HepG2 (cell line): ENCODE results near the gene COL26A1. TPM values are rescaled to one million over a fixed set of nuclear protein-coding genes. Genes with fewer than 3 reads are reported as not detected.

Source experiments
- AGO1 ChIP-seq: fragments of 200-400 bp; formaldehyde crosslinking; IDR thresholded peaks from 2 replicates; pipeline ENCODE4 v1.6.1; 2017; ENCODE audit warnings: mild to moderate bottlenecking, low read depth, low read length, moderate library complexity; ENCODE audit not compliant: poor library complexity, severe bottlenecking
- CREB1 ChIP-seq, 2 experiments: fragments of 450-650 bp in 1 of 2; IDR thresholded peaks; 2 replicates each; pipeline ENCODE4 v1.6.1; 2016 to 2017; ENCODE audit warnings: control low read depth in 1 of 2, mild to moderate bottlenecking in 1 of 2, missing compliant biosample characterization in 1 of 2, missing genetic modification characterization in 1 of 2
- DNMT1 ChIP-seq: sonication (generic); formaldehyde crosslinking; IDR thresholded peaks from 2 replicates; pipeline ENCODE4 v1.5.1; 2020; ENCODE audit warnings: mild to moderate bottlenecking, missing genetic modification reagents
- HMGA1 ChIP-seq: sonication (generic); formaldehyde crosslinking; conservative IDR thresholded peaks from 2 replicates; pipeline ENCODE4 v1.4.0; 2020; ENCODE audit warnings: missing genetic modification reagents
- HNRNPLL ChIP-seq: fragments of 200-400 bp; formaldehyde crosslinking; IDR thresholded peaks from 2 replicates; pipeline ENCODE4 v1.6.1; 2017; ENCODE audit warnings: mild to moderate bottlenecking, low read depth, low read length; ENCODE audit not compliant: poor library complexity, severe bottlenecking
- KDM4B ChIP-seq: sonication (generic); formaldehyde crosslinking; IDR thresholded peaks from 2 replicates; pipeline ENCODE4 v1.4.0; 2020; ENCODE audit warnings: missing genetic modification reagents
- KLF9 ChIP-seq: IDR thresholded peaks from 2 replicates; pipeline ENCODE4 v1.6.1; 2016; ENCODE audit warnings: low read depth
- LCORL ChIP-seq, 2 experiments: fragments of 450-650 bp in 1 of 2; sonication (generic) in 1 of 2; formaldehyde crosslinking in 1 of 2; IDR thresholded peaks; 2 replicates each; pipeline versions ENCODE4 v1.5.0 to v1.6.1; 2017 to 2020; ENCODE audit warnings: antibody characterized with exemption in 1 of 2, missing genetic modification reagents in 1 of 2
- NR2F6 ChIP-seq, 2 experiments: IDR thresholded peaks; 2 replicates each; pipeline ENCODE4 v1.6.1; 2016; ENCODE audit warnings: antibody characterized with exemption in 1 of 2, mild to moderate bottlenecking in 1 of 2
- PHF21A ChIP-seq: sonication (generic); formaldehyde crosslinking; IDR thresholded peaks from 2 replicates; pipeline ENCODE4 v1.5.0; 2020; ENCODE audit warnings: mild to moderate bottlenecking, missing genetic modification reagents
- PLRG1 ChIP-seq: fragments of 450-650 bp; conservative IDR thresholded peaks from 2 replicates; pipeline ENCODE4 v1.6.1; 2016
- PTBP1 ChIP-seq: fragments of 200-400 bp; formaldehyde crosslinking; IDR thresholded peaks from 2 replicates; pipeline ENCODE4 v1.6.1; 2018; ENCODE audit warnings: low read length, low read depth; ENCODE audit not compliant: poor library complexity, severe bottlenecking
- RARG ChIP-seq: sonication (generic); formaldehyde crosslinking; IDR thresholded peaks from 2 replicates; pipeline ENCODE4 v1.4.0; 2020; ENCODE audit warnings: low read depth, mild to moderate bottlenecking, missing genetic modification reagents
- SIN3B ChIP-seq: fragments of 150-350 bp; IDR thresholded peaks from 2 replicates; pipeline ENCODE4 v1.6.1; 2014; ENCODE audit warnings: low read length
- SOX13 ChIP-seq, 3 experiments: fragments of 450-650 bp in 1 of 3; sonication (generic) in 1 of 3; formaldehyde crosslinking in 1 of 3; IDR thresholded peaks in 2 of 3; conservative IDR thresholded peaks in 1 of 3; 2 replicates each; pipeline versions ENCODE4 v1.5.0 to v1.6.1; 2016 to 2020; ENCODE audit warnings: antibody characterized with exemption in 1 of 3, mild to moderate bottlenecking in 1 of 3, missing compliant biosample characterization in 1 of 3, missing genetic modification reagents in 1 of 3, moderate library complexity in 1 of 3
- SRY ChIP-seq: sonication (generic); formaldehyde crosslinking; IDR thresholded peaks from 2 replicates; pipeline ENCODE4 v1.8.0; 2022; ENCODE audit warnings: mild to moderate bottlenecking, missing genetic modification reagents
- STAT5B ChIP-seq: sonication (generic); formaldehyde crosslinking; IDR thresholded peaks from 2 replicates; pipeline ENCODE4 v1.4.0; 2020; ENCODE audit warnings: missing genetic modification reagents
- TBX3 ChIP-seq: fragments of 450-650 bp; IDR thresholded peaks from 2 replicates; pipeline ENCODE4 v1.6.1; 2017; ENCODE audit warnings: antibody characterized with exemption, mild to moderate bottlenecking, inconsistent platforms, borderline replicate concordance
- TEAD2 ChIP-seq: sonication (generic); formaldehyde crosslinking; IDR thresholded peaks from 2 replicates; pipeline ENCODE4 v1.9.0; 2021; ENCODE audit warnings: missing genetic modification reagents
- TMF1 ChIP-seq: sonication (generic); formaldehyde crosslinking; IDR thresholded peaks from 2 replicates; pipeline ENCODE4 v1.8.1; 2022; ENCODE audit warnings: low read depth, missing genetic modification reagents
- ZFP82 ChIP-seq: sonication (generic); formaldehyde crosslinking; IDR thresholded peaks from 2 replicates; pipeline ENCODE4 v1.5.1; 2020; ENCODE audit warnings: mild to moderate bottlenecking, missing genetic modification reagents, borderline replicate concordance
- ZNF274 ChIP-seq: sonication (generic); formaldehyde crosslinking; IDR thresholded peaks from 2 replicates; pipeline ENCODE4 v1.5.1; 2020; ENCODE audit warnings: mild to moderate bottlenecking, missing genetic modification reagents
- ZNF549 ChIP-seq: sonication (generic); formaldehyde crosslinking; IDR thresholded peaks from 2 replicates; pipeline ENCODE4 v1.5.0; 2020; ENCODE audit warnings: missing genetic modification reagents
- ZNF772 ChIP-seq: sonication (generic); formaldehyde crosslinking; IDR thresholded peaks from 2 replicates; pipeline ENCODE4 v1.5.0; 2020; ENCODE audit warnings: mild to moderate bottlenecking, missing genetic modification reagents
- ZNF776 ChIP-seq: sonication (generic); formaldehyde crosslinking; IDR thresholded peaks from 2 replicates; pipeline ENCODE4 v1.4.0; 2020; ENCODE audit warnings: mild to moderate bottlenecking, missing genetic modification reagents
- ZSCAN25 ChIP-seq: sonication (generic); formaldehyde crosslinking; IDR thresholded peaks from 2 replicates; pipeline ENCODE4 v1.8.0; 2022; ENCODE audit warnings: mild to moderate bottlenecking, missing genetic modification reagents
- polyA plus RNA-seq, 8 experiments: library from polyadenylated mRNA; depleted of rRNA in 3 of 8; stranded (reverse) in 7 of 8; unstranded in 1 of 8; fragments of >200 nt; fragmentation: Illumina TruSeq in 4 of 8; extraction: Trizol in 4 of 8; gene quantifications; 2 replicates each; pipeline versions ENCODE4 v1.2.1 to v1.2.3, GENCODE V29; 2011 to 2016; ENCODE audit warnings: low read depth in 4 of 8, missing spikeins in 1 of 8, mixed read lengths in 1 of 8; ENCODE audit not compliant: insufficient read depth in 1 of 8
- total RNA-seq, 5 experiments: library from RNA; depleted of rRNA; stranded (reverse); fragments of >200 nt; fragmentation: Illumina TruSeq; extraction: Trizol; gene quantifications; 2 replicates each; pipeline ENCODE4 v1.2.3, GENCODE V29; 2016; ENCODE audit warnings: low read depth in 1 of 5
- TF ChIP-seq, protein P1 (sequence below): sonication (generic); formaldehyde crosslinking; IDR thresholded peaks from 2 replicates; pipeline ENCODE4 v1.4.0; 2020; ENCODE audit warnings: missing genetic modification reagents
- TF ChIP-seq, protein P2 (sequence below): sonication (generic); formaldehyde crosslinking; IDR thresholded peaks from 2 replicates; pipeline ENCODE4 v1.8.0; 2022; ENCODE audit warnings: mild to moderate bottlenecking, missing genetic modification reagents, moderate library complexity
- TF ChIP-seq, protein P3 (sequence below): sonication (generic); formaldehyde crosslinking; IDR thresholded peaks from 2 replicates; pipeline ENCODE4 v1.5.0; 2020; ENCODE audit warnings: missing genetic modification reagents
- TF ChIP-seq, protein P4 (sequence below): sonication (generic); formaldehyde crosslinking; IDR thresholded peaks from 2 replicates; pipeline ENCODE4 v1.5.0; 2020; ENCODE audit warnings: missing genetic modification reagents

Gene COL26A1
- total and polyA plus RNA-seq, 2 of the 13 experiments (the other 11 are each of a cell fraction or from before 2014, with no cell fraction given): 7.8 to 9.2 TPM

DNA sequence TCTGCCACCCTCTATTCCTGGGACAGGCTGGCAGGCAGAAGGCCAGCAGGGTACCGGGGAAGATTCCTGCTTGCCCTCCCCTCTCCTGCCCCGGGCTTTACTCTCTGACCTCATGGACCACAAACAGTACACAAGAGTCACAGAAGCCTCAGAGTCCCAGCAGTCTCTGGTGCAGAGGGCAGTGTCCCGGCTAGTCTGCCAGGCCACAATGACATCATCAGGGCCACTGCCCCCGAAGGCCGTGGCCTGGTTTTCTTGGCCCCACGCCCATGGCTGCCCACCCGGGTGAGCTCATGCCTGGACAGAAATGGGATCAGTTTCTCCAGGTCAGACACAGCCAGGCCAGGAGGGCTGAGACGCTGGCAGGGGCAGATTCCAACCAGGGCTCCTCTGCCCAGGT is 174.5 kb downstream of the COL26A1 start (continued):
- TF ChIP-seq, protein P1, sequence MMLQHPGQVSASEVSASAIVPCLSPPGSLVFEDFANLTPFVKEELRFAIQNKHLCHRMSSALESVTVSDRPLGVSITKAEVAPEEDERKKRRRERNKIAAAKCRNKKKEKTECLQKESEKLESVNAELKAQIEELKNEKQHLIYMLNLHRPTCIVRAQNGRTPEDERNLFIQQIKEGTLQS: peak; percentile 71
- TF ChIP-seq CREB1 (IDR thresholded peaks at IDR 0.05) (peak; percentile 76), CREB1 (CRISPR knock-in tag; IDR thresholded peaks at IDR 0.05) (0 out of 2 replicates have a peak, but pooled peaks have one; percentile 30), SRY (no peak), ZNF549 (CRISPR knock-in tag) (no peak), ZNF274 (no peak), HMGA1 (CRISPR knock-in tag) (no peak), TEAD2 (CRISPR knock-in tag) (no peak), KDM4B (CRISPR knock-in tag) (no peak), PHF21A (CRISPR knock-in tag) (peak; percentile 49), DNMT1 (CRISPR knock-in tag) (no peak), ZFP82 (CRISPR knock-in tag) (no peak), STAT5B (CRISPR knock-in tag) (no peak), ZSCAN25 (CRISPR knock-in tag) (no peak), HNRNPLL (no peak), SOX13 (IDR thresholded peaks at IDR 0.05) (no peak), SOX13 (CRISPR knock-in tag; conservative IDR thresholded peaks at IDR 0.05 in 1 of 2, IDR thresholded peaks at IDR 0.05 in 1 of 2) (no peak), TBX3 (no peak), LCORL (IDR thresholded peaks at IDR 0.05) (no peak), LCORL (CRISPR knock-in tag; IDR thresholded peaks at IDR 0.05) (peak; percentile 75), PLRG1 (no peak), AGO1 (peak; percentile 18), TMF1 (no peak), ZNF776 (CRISPR knock-in tag) (no peak), ZNF772 (CRISPR knock-in tag) (no peak), RARG (CRISPR knock-in tag) (no peak), NR2F6 (IDR thresholded peaks at IDR 0.05) (peak; percentile 75; the same call in 1 of the 2 replicates), NR2F6 (CRISPR knock-in tag; IDR thresholded peaks at IDR 0.05) (peak; percentile 70; the same call in 1 of the 2 replicates), PTBP1 (peak; percentile 53), KLF9 (CRISPR knock-in tag) (no peak), SIN3B (no peak)
- TF ChIP-seq, protein P2, sequence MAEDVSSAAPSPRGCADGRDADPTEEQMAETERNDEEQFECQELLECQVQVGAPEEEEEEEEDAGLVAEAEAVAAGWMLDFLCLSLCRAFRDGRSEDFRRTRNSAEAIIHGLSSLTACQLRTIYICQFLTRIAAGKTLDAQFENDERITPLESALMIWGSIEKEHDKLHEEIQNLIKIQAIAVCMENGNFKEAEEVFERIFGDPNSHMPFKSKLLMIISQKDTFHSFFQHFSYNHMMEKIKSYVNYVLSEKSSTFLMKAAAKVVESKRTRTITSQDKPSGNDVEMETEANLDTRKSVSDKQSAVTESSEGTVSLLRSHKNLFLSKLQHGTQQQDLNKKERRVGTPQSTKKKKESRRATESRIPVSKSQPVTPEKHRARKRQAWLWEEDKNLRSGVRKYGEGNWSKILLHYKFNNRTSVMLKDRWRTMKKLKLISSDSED: no peak
- TF ChIP-seq, protein P3, sequence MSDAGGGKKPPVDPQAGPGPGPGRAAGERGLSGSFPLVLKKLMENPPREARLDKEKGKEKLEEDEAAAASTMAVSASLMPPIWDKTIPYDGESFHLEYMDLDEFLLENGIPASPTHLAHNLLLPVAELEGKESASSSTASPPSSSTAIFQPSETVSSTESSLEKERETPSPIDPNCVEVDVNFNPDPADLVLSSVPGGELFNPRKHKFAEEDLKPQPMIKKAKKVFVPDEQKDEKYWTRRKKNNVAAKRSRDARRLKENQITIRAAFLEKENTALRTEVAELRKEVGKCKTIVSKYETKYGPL (CRISPR knock-in tag): no peak
- TF ChIP-seq, protein P4, sequence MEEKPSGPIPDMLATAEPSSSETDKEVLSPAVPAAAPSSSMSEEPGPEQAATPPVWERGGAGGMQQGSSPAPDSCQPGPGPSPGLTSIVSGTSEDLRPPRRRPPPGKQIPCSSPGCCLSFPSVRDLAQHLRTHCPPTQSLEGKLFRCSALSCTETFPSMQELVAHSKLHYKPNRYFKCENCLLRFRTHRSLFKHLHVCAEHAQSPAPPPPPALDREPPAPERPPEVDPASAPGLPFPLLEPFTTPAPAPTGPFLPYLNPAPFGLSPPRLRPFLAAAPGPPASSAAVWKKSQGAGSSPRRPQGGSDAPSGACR (CRISPR knock-in tag): no peak
